Gastroesophageal sphincter (tissue), 4 donors: ENCODE data around the gene STARD3. TPM values are rescaled to one million over a fixed set of nuclear protein-coding genes. Genes with fewer than 3 reads are reported as not detected.

Experiments used
- ATAC-seq: fragments of 150-250 bp; one replicate; pipeline ENCODE4 v1.9.1; 2016; ENCODE audit warnings: mild to moderate bottlenecking, moderate library complexity
- H3K27ac ChIP-seq, 4 donors: fragments of 200-600 bp; sonication (generic) in 3 of 4; 1 replicate in 3 of 4; 2 replicates in 1 of 4; pipeline ENCODE4 v1.5.1; 2016 to 2019
- H3K27me3 ChIP-seq: fragments of 200-600 bp; sonication (generic); one replicate; pipeline ENCODE4 v1.5.1; 2019
- H3K36me3 ChIP-seq, 2 donors: fragments of 200-600 bp; sonication (generic); one replicate each; pipeline ENCODE4 v1.5.1; 2019; ENCODE audit warnings: control low read depth in 1 of 2
- H3K4me1 ChIP-seq, 3 donors: fragments of 200-600 bp; sonication (generic); 1 replicate in 2 of 3; 2 replicates in 1 of 3; pipeline ENCODE4 v1.5.1; 2016 to 2019; ENCODE audit warnings: control low read depth in 2 of 3
- H3K4me3 ChIP-seq, 2 donors: fragments of 200-600 bp; sonication (generic); one replicate each; pipeline ENCODE4 v1.5.1; 2019; ENCODE audit warnings: mild to moderate bottlenecking in 1 of 2, moderate library complexity in 1 of 2
- H3K9me3 ChIP-seq, 3 donors: fragments of 200-600 bp; sonication (generic); one replicate each; pipeline ENCODE4 v1.5.1; 2017 to 2019; ENCODE audit warnings: control low read depth in 2 of 3
- CTCF ChIP-seq, 4 experiments: fragments of 200-600 bp in 2 of 4; fragments of 450-650 bp in 2 of 4; sonication (generic) in 1 of 4; IDR thresholded peaks; one replicate each; pipeline ENCODE4 v1.5.1; 2017 to 2019; ENCODE audit warnings: antibody characterized with exemption in 4 of 4, mild to moderate bottlenecking in 2 of 4, moderate library complexity in 2 of 4
- EP300 ChIP-seq: sonication (generic); formaldehyde crosslinking; IDR thresholded peaks from one replicate; pipeline ENCODE4 v1.6.1; 2017; ENCODE audit warnings: antibody characterized with exemption, mild to moderate bottlenecking
- POLR2A ChIP-seq, 2 donors: fragments of 450-650 bp; IDR thresholded peaks; one replicate each; pipeline ENCODE4 v1.6.1; 2017; ENCODE audit warnings: antibody characterized with exemption in 2 of 2, mild to moderate bottlenecking in 2 of 2, moderate library complexity in 1 of 2
- POLR2AphosphoS5 ChIP-seq: sonication (generic); formaldehyde crosslinking; IDR thresholded peaks from one replicate; pipeline ENCODE4 v1.6.1; 2017; ENCODE audit warnings: antibody characterized with exemption
- WGBS, 2 donors: methylation state at CpG; one replicate each; pipeline ENCODE4 v1.1.5; 2018; ENCODE audit warnings: low coverage in 1 of 2; 5-methylcytosine and 5-hydroxymethylcytosine counted together
- total RNA-seq, 4 donors: library from RNA; depleted of rRNA; stranded (reverse); fragments of >200 nt; gene quantifications; one replicate each; pipeline ENCODE4 v1.1.0, GENCODE V29; 2016

The STARD3 gene
- total RNA-seq, 4 donors from 2014 or later: 24.5 to 41.4 (median 27.5) TPM

GRCh38 chr17:39598630-39599003, 38.3 kb upstream of the STARD3 start:
- Histone ChIP-seq H3K27me3 (peaks cover 100% of the 10 kb centered on the region), H3K36me3 (no peaks in the 10 kb centered on the region), H3K9me3 (no peaks in the 10 kb centered on the region), H3K4me1 (peaks cover 0 to 38% (median 9%) of the 10 kb centered on the region in 3 donors), H3K27ac (no peak overlapping the region), H3K4me3 (peak overlapping the region in 1 of 2 donors; percentile 1)
- no peak for ATAC-seq
- no peak for TF ChIP-seq CTCF (IDR thresholded peaks at IDR 0.05)
- TF ChIP-seq EP300: no peak
- TF ChIP-seq POLR2A (IDR thresholded peaks at IDR 0.05): no peak
- TF ChIP-seq POLR2AphosphoS5: no peak
- 0% methylated on average over 1 to 2 of the region's 17 CpGs for WGBS, 2 donors

- H3K27me3 ChIP-seq: peaks cover 100% of the 10 kb centered on the region
- no peak overlapping the region for H3K27ac ChIP-seq
- no peak for ATAC-seq
- peaks cover 0 to 43% (median 9%) of the 10 kb centered on the region in 3 donors for H3K4me1 ChIP-seq
- TF ChIP-seq POLR2A (IDR thresholded peaks at IDR 0.05) (no peak), POLR2AphosphoS5 (no peak), CTCF (IDR thresholded peaks at IDR 0.05) (no peak), EP300 (no peak)
- H3K9me3 ChIP-seq: no peaks in the 10 kb centered on the region
- H3K4me3 ChIP-seq: peak overlapping the region in 1 of 2 donors; percentile 1
- 0 to 9% methylated on average over 2 to 7 of the region's 36 CpGs for WGBS, 2 donors
- H3K36me3 ChIP-seq: no peaks in the 10 kb centered on the region
These were observed 37.8 kb upstream of the STARD3 start for GRCh38 chr17:39599004-39599664.

- peaks cover 100% of the 10 kb centered on the region for H3K27me3 ChIP-seq
- ATAC-seq: no peak
- no peak overlapping the region for H3K4me3 ChIP-seq
- peaks cover 0 to 48% (median 9%) of the 10 kb centered on the region in 3 donors for H3K4me1 ChIP-seq
- no peak overlapping the region for H3K27ac ChIP-seq
- no peak for TF ChIP-seq EP300
- no peak for TF ChIP-seq POLR2AphosphoS5
- TF ChIP-seq CTCF (IDR thresholded peaks at IDR 0.05): no peak
- TF ChIP-seq POLR2A (IDR thresholded peaks at IDR 0.05): no peak
- no peaks in the 10 kb centered on the region for H3K36me3 ChIP-seq
- WGBS, 2 donors: 4 to 7% methylated on average over 5 to 9 of the region's 28 CpGs
- H3K9me3 ChIP-seq: no peaks in the 10 kb centered on the region
These were observed 37.2 kb upstream of the STARD3 start for GRCh38 chr17:39599665-39600231.

GRCh38 chr17:39600288-39600996, 36.5 kb upstream of the STARD3 start:
- Histone ChIP-seq H3K9me3 (no peaks in the 10 kb centered on the region), H3K27me3 (peaks cover 100% of the 10 kb centered on the region), H3K36me3 (no peaks in the 10 kb centered on the region), H3K4me3 (no peak overlapping the region), H3K27ac (no peak overlapping the region), H3K4me1 (peaks cover 0 to 55% (median 14%) of the 10 kb centered on the region in 3 donors)
- no peak for ATAC-seq
- WGBS, 2 donors: 0 to 3% methylated on average over 2 to 6 of the region's 13 CpGs
- TF ChIP-seq CTCF (IDR thresholded peaks at IDR 0.05) (no peak), EP300 (no peak), POLR2AphosphoS5 (no peak), POLR2A (IDR thresholded peaks at IDR 0.05) (no peak)
